Erythroblast (primary cell): ENCODE measurements around the gene TRAPPC12.

Source experiments
- GATA1 ChIP-seq: IDR thresholded peaks from 2 replicates; pipeline ENCODE4 v1.6.1; 2011; ENCODE audit warnings: low read depth, mild to moderate bottlenecking, control low read depth, low read length, moderate library complexity
- POLR2A ChIP-seq: IDR thresholded peaks from 2 replicates; pipeline ENCODE4 v1.6.1; 2011; ENCODE audit warnings: mild to moderate bottlenecking, low read length

GRCh38 chr2:3526871-3527270 lies 147.4 kb downstream of the TRAPPC12 start:
- TF ChIP-seq POLR2A = no peak
- no peak for TF ChIP-seq GATA1
